Loucy (cell line): ENCODE data around the gene FGFR3.

ENCODE experiments used
- EZH2phosphoT487 ChIP-seq: fragments of 200-600 bp; IDR thresholded peaks from 2 replicates; pipeline ENCODE4 v1.6.1; 2018; ENCODE audit warnings: antibody characterized with exemption, mild to moderate bottlenecking, moderate library complexity, borderline replicate concordance
- TF ChIP-seq, protein P1 (sequence below): fragments of 200-600 bp; sonication (generic); conservative IDR thresholded peaks from 2 replicates; pipeline ENCODE4 v1.5.1; 2014; ENCODE audit warnings: mild to moderate bottlenecking, antibody characterized with exemption, low read length

GRCh38 chr4:1802720-1803522, 9.8 kb downstream of the FGFR3 start:
- TF ChIP-seq, protein P1, sequence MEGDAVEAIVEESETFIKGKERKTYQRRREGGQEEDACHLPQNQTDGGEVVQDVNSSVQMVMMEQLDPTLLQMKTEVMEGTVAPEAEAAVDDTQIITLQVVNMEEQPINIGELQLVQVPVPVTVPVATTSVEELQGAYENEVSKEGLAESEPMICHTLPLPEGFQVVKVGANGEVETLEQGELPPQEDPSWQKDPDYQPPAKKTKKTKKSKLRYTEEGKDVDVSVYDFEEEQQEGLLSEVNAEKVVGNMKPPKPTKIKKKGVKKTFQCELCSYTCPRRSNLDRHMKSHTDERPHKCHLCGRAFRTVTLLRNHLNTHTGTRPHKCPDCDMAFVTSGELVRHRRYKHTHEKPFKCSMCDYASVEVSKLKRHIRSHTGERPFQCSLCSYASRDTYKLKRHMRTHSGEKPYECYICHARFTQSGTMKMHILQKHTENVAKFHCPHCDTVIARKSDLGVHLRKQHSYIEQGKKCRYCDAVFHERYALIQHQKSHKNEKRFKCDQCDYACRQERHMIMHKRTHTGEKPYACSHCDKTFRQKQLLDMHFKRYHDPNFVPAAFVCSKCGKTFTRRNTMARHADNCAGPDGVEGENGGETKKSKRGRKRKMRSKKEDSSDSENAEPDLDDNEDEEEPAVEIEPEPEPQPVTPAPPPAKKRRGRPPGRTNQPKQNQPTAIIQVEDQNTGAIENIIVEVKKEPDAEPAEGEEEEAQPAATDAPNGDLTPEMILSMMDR = no peak
- no peak for TF ChIP-seq EZH2phosphoT487
